ENCODE results near the gene CALM1. TPM values are rescaled to one million over a fixed set of nuclear protein-coding genes. Genes with fewer than 3 reads are reported as not detected.

The CALM1 gene
- total RNA-seq, 2 experiments from 2014 or later = 960 to 975 TPM

- Mint-ChIP-seq H3K36me3 (ENCODE audit: low read depth) (no peaks in the 10 kb centered on the region), H3K27ac (no peak overlapping the region)
- intact Hi-C loops (cut with DNase I, micrococcal nuclease) = no loop called here
Measured at GRCh38 chr14:90354551-90355298, 42.1 kb upstream of the CALM1 start.

GRCh38 chr14:90355540-90356518, 41.0 kb upstream of the CALM1 start:
- ChIA-PET CTCF (no interaction called here), POLR2A (no interaction called here)
- H3K9me3 Mint-ChIP-seq = no peaks in the 10 kb centered on the region
- Histone ChIP-seq H3K27me3 (ENCODE audit: control insufficient read depth in 1 of 2, insufficient read depth in 2 of 2, low read length in 2 of 2) (peaks cover 2 to 3% of the 10 kb centered on the region in 2 experiments), H3K4me1 (ENCODE audit: insufficient read depth, low read length) (no peaks in the 10 kb centered on the region), H3K36me3 (ENCODE audit: insufficient read depth, low read length) (no peaks in the 10 kb centered on the region), H3K4me3 (ENCODE audit: low read length) (no peak overlapping the region), H3K27ac (ENCODE audit: low read depth in 1 of 2, low read length in 2 of 2) (no peak overlapping the region), H3K9me3 (ENCODE audit: control insufficient read depth in 1 of 2, insufficient read depth in 1 of 2, low read length in 2 of 2) (no peaks in the 10 kb centered on the region)
- H3K27me3 Mint-ChIP-seq = peaks cover 19% of the 10 kb centered on the region
- no peaks in the 10 kb centered on the region for H3K36me3 Mint-ChIP-seq (ENCODE audit: low read depth)
- TF ChIP-seq CTCF (IDR thresholded peaks at IDR 0.05) = no peak
- no peak overlapping the region for H3K4me3 Mint-ChIP-seq
- intact Hi-C loops (cut with DNase I, micrococcal nuclease) = no loop called here
- DNase-seq (no peak), ATAC-seq (ENCODE audit: poor library complexity) (no peak)
- no peaks in the 10 kb centered on the region for H3K4me1 Mint-ChIP-seq (ENCODE audit: low read depth)
- no peak overlapping the region for H3K27ac Mint-ChIP-seq

More at GRCh38 chr14:90354551-90355298, 42.1 kb upstream of the CALM1 start:
- Mint-ChIP-seq H3K27me3 (peaks cover 18% of the 10 kb centered on the region), H3K4me1 (ENCODE audit: low read depth) (no peaks in the 10 kb centered on the region), H3K9me3 (no peaks in the 10 kb centered on the region), H3K4me3 (no peak overlapping the region)
- Histone ChIP-seq H3K36me3 (ENCODE audit: insufficient read depth, low read length) (no peaks in the 10 kb centered on the region), H3K4me3 (ENCODE audit: low read length) (no peak overlapping the region), H3K27ac (ENCODE audit: low read depth in 1 of 2, low read length in 2 of 2) (no peak overlapping the region), H3K9me3 (ENCODE audit: control insufficient read depth in 1 of 2, insufficient read depth in 1 of 2, low read length in 2 of 2) (no peaks in the 10 kb centered on the region), H3K4me1 (ENCODE audit: insufficient read depth, low read length) (no peaks in the 10 kb centered on the region), H3K27me3 (ENCODE audit: control insufficient read depth in 1 of 2, insufficient read depth in 2 of 2, low read length in 2 of 2) (peaks cover 2 to 3% of the 10 kb centered on the region in 2 experiments)
- ChIA-PET CTCF (no interaction called here), POLR2A (no interaction called here)
- TF ChIP-seq CTCF (IDR thresholded peaks at IDR 0.05) = no peak
- DNase-seq = no peak
- ATAC-seq (ENCODE audit: poor library complexity) = no peak

DNA sequence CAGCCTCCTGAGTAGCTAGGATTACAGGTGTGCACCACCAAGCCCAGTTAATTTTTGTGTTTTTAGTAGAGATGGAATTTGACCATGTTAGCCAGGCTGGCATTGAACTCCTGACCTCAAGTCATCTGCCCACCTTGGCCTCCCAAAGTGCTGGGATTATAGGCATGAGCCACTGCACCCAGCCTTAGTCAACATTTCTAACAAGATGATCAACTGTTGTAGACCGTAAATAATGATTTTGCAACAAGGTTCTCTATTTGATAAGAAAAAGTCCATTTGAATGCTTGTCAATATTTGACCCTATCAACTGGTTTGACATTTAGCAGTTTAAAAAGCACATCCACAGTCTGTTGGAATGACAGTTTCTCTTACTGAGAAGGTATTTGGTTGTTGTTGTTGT, 39.9 kb upstream of the CALM1 start:
- H3K27ac ChIP-seq (ENCODE audit: low read depth in 1 of 2, low read length in 2 of 2) = no peak overlapping the region
- intact Hi-C loops (cut with DNase I, micrococcal nuclease) = no loop called here
- Mint-ChIP-seq H3K4me1 (ENCODE audit: low read depth) (no peaks in the 10 kb centered on the region), H3K9me3 (no peaks in the 10 kb centered on the region), H3K4me3 (no peak overlapping the region), H3K36me3 (ENCODE audit: low read depth) (no peaks in the 10 kb centered on the region), H3K27ac (no peak overlapping the region), H3K27me3 (peaks cover 19% of the 10 kb centered on the region)
- peaks cover 2 to 3% of the 10 kb centered on the region in 2 experiments for H3K27me3 ChIP-seq (ENCODE audit: control insufficient read depth in 1 of 2, insufficient read depth in 2 of 2, low read length in 2 of 2)
- H3K9me3 ChIP-seq (ENCODE audit: control insufficient read depth in 1 of 2, insufficient read depth in 1 of 2, low read length in 2 of 2) = no peaks in the 10 kb centered on the region
- no peak overlapping the region for H3K4me3 ChIP-seq (ENCODE audit: low read length)
- H3K4me1 ChIP-seq (ENCODE audit: insufficient read depth, low read length) = no peaks in the 10 kb centered on the region
- ChIA-PET CTCF (no interaction called here), POLR2A (no interaction called here)
- ATAC-seq (ENCODE audit: poor library complexity) (no peak), DNase-seq (no peak)
- TF ChIP-seq CTCF (IDR thresholded peaks at IDR 0.05) = no peak
- H3K36me3 ChIP-seq (ENCODE audit: insufficient read depth, low read length) = no peaks in the 10 kb centered on the region
